Measurements from ENCODE around the gene SLBP. TPM values are rescaled to one million over a fixed set of nuclear protein-coding genes. Genes with fewer than 3 reads are reported as not detected.

SLBP gene
- total RNA-seq, 1 donor = 61.9 TPM

DNA sequence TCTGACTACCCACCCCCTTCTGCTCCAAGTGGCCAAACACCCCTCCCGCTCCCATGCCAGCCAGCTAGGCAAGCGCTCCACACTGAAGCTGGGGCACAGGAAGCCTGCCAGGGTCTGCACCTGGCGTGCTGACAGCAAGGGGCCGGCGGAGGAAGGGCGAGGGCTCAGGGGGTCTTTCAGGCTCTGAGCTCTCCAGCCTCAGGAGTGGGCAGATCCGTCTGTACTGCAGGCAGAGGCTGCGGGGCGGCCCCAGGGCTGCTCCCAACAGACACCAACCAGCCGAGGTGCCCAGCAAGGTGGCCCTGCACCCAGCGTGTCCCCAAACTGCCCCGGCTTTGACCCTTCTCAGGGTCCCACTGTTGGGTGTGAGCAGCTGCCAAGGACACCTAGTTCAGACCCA lies 42.8 kb downstream of the SLBP start:
- no peaks in the 10 kb centered on the region for H3K4me1 ChIP-seq (ENCODE audit: insufficient read depth, low read length)
- H3K4me3 ChIP-seq (ENCODE audit: low read length) = no peak overlapping the region
- no peaks in the 10 kb centered on the region for H3K27me3 ChIP-seq (ENCODE audit: insufficient read depth, low read length)
- H3K9me3 ChIP-seq (ENCODE audit: low read depth, low read length) = no peaks in the 10 kb centered on the region

DNA sequence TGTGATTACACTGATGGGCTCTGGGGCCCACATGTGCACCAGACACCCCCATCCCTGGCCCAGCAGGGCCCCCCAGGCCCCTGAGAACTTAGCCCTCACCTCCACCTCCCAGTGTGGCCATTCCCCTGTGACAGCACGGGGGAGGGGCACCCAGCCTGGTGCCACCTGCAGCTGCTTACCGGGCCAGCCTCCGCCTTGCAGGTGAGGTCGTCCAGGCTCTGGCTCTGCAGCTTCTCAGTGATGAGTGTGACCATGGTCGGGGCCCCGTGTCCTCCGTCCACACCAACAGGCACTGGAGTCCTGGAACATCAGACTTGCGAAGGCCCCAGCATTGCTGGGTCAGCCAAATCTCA lies 43.7 kb downstream of the SLBP start:
- Histone ChIP-seq H3K4me3 (ENCODE audit: low read length) (no peak overlapping the region), H3K4me1 (ENCODE audit: insufficient read depth, low read length) (no peaks in the 10 kb centered on the region), H3K9me3 (ENCODE audit: low read depth, low read length) (no peaks in the 10 kb centered on the region), H3K27me3 (ENCODE audit: insufficient read depth, low read length) (no peaks in the 10 kb centered on the region)

DNA sequence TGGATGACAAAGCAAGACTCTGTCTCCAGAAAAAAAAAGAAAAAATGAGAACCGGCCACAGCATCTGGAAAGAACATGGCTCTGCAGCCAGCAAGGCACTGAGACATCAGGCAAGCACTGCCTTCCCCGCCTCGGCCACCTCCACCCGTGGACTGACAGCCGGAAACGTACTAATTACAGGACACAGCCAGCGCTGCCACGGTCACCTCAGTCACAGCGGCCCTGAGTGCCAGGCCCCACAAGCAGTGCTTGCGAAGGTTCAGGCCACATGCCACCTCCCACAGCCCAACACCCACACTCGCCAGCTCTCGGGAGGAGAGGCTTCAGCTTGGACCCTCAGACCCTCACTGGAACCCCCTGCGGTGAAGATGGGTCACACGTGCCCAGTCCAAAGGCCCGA lies 44.8 kb downstream of the SLBP start:
- H3K9me3 ChIP-seq (ENCODE audit: low read depth, low read length) = no peaks in the 10 kb centered on the region
- no peaks in the 10 kb centered on the region for H3K4me1 ChIP-seq (ENCODE audit: insufficient read depth, low read length)
- H3K27me3 ChIP-seq (ENCODE audit: insufficient read depth, low read length) = no peaks in the 10 kb centered on the region
- no peak overlapping the region for H3K4me3 ChIP-seq (ENCODE audit: low read length)

DNA sequence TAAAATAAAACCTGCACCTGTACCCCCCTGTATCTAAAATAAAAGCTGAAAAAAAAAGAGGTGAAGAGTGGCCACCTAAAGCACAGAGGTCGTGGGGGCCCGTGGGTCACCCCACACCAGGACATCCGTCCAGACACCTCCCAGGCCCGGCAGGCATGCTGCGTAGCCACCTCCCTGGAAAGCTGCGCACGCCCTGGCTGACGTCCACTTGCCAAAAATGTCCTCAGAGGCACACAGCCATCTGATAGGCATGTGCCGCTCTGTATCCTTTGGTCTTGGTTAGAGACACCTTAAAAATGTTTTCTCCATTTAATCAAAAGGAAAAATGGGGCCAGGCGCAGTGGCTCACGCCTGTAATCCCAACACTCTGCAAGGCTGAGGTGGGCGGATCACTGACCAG lies 45.7 kb downstream of the SLBP start:
- no peaks in the 10 kb centered on the region for H3K27me3 ChIP-seq (ENCODE audit: insufficient read depth, low read length)
- no peaks in the 10 kb centered on the region for H3K4me1 ChIP-seq (ENCODE audit: insufficient read depth, low read length)
- no peaks in the 10 kb centered on the region for H3K9me3 ChIP-seq (ENCODE audit: low read depth, low read length)
- H3K4me3 ChIP-seq (ENCODE audit: low read length) = no peak overlapping the region

DNA sequence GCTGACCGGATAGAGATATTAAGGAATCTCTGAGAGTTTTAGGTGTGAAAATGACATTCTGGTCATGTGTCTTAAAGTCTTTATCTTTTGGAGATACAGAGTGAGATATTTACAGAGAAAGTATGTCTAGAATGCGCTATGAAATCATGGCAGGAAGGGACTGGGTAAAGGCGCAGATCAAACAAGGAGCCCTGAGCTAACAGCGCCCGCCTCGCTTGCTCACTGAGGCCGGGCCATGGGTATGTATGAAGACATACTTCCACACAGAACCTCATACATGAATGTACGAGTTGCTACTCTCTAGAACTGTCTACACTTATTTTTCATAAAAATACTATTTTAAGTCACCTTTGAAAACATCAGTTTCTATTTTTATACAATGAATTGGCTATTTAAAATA lies 48.0 kb downstream of the SLBP start:
- Histone ChIP-seq H3K4me3 (ENCODE audit: low read length) (no peak overlapping the region), H3K4me1 (ENCODE audit: insufficient read depth, low read length) (no peaks in the 10 kb centered on the region), H3K27me3 (ENCODE audit: insufficient read depth, low read length) (no peaks in the 10 kb centered on the region), H3K9me3 (ENCODE audit: low read depth, low read length) (no peaks in the 10 kb centered on the region)

DNA sequence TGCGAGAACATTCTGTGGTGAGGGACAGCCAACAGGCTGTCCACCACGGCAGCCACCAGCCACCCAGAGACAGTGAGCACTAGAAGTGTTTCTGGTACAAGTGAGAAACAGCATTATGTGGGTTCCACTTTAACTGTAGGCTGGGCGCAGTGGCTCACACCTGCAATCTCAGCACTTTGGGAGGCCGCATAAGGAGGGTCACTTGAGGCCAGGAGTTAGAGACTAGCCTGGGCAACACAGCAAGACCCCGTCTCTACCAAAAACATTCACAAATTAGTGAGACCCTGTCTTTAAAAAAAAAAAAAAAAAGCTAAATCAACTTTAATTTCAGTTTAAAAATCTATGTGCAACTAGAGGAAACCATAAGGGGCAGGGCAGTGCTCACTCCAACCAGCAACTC lies 48.6 kb downstream of the SLBP start:
- Histone ChIP-seq H3K4me3 (ENCODE audit: low read length) (no peak overlapping the region), H3K9me3 (ENCODE audit: low read depth, low read length) (no peaks in the 10 kb centered on the region), H3K4me1 (ENCODE audit: insufficient read depth, low read length) (no peaks in the 10 kb centered on the region), H3K27me3 (ENCODE audit: insufficient read depth, low read length) (no peaks in the 10 kb centered on the region)

DNA sequence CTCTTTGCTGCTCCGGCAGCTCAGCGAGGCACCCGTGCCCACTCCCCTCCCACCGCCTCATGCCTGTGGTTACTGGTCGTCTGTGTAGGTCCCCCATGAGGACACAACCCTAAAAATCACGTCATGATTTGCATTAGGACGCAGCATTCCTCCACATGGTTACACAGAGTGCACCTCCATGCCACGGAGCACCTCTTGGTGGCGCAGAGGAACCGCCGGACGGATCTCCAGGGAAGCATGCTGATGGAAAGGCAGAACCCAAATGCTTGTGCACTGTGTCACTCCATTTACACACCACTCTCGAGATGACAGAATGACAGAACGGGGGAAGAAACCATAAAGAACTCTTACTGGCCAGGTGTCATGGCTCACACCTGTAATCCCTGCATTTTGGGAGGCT lies 50.4 kb downstream of the SLBP start:
- H3K4me3 ChIP-seq (ENCODE audit: low read length) = no peak overlapping the region
- H3K9me3 ChIP-seq (ENCODE audit: low read depth, low read length) = no peaks in the 10 kb centered on the region
- no peaks in the 10 kb centered on the region for H3K27me3 ChIP-seq (ENCODE audit: insufficient read depth, low read length)
- no peaks in the 10 kb centered on the region for H3K4me1 ChIP-seq (ENCODE audit: insufficient read depth, low read length)

DNA sequence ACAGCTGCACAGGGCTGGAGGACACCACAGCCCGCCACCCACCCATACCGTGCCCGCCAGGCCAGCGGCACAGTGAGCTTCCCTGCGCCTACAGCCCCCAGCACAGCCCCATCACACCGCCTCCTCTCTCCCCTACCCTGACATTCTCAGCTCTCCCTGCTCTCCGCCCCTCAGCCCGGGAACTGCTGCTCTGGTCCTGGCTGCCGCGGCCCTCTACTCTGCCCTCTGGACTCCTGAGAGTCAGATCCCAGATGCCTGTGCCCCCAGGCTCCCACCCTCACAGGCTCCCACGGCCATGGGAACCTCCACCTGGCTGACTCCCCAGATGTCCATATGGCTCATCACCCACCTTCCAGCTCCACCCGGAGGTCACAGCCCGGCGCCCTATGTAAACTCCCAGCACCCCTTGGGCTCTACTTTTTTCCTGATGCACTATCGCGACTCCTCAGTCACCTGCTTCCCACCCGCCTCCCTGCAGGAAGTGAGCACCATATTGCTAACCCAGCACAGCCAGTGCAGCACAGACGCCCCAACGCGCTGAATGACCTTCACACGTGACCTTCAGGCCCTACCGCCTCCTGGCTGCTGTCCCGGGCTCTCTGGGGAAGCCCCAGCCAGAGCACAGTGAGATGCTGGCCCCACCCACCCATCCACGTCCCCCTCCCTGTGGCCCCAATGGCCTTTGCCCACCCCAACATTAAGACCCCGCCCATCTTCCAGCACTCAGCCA lies 51.0 kb downstream of the SLBP start:
- Histone ChIP-seq H3K4me3 (ENCODE audit: low read length) (no peak overlapping the region), H3K4me1 (ENCODE audit: insufficient read depth, low read length) (no peaks in the 10 kb centered on the region), H3K27me3 (ENCODE audit: insufficient read depth, low read length) (no peaks in the 10 kb centered on the region), H3K9me3 (ENCODE audit: low read depth, low read length) (no peaks in the 10 kb centered on the region)

DNA sequence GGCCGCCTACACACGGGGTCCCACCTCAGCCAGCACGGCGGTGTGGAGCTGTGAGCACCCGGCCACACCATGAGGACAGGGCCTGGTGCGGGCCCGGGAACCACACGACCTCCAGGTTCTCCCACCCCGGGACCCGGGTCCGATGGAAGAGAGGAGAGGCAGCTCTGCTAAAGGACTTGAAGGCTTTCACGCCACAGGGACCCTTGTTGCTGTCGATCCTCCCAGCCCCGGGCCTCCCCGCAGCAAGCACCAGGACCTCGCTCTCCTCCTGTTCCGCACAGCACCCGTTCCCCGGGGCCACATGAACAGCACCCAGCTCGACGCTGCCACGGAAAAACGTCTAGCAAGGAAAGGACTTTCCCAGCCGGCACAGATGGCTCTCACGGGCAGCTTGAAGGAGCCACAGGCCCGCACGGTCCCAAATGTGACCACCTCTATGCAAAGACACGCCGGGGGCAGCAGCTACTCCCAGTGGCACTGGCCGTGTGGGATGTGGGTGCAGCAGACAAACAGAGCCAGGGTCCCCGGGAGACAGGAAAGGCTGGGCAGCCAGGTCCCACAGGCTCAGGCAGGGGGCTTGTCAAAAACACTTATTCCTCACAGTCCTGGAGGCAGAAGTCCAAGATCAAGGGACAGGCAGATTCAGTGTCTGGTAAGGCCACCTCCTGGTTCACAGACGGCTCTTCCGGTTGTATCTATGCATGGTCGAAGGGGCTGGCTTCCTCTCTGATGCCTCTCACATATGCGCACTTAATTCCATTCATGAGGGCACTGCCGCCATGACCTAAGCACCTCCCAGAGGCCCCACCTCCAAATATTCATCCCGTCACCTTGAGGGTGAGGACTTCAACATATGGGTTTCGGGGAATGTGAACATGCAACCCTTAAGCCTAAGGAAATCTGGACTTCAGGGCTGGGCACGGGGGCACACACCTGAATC lies 52.7 kb downstream of the SLBP start:
- no peaks in the 10 kb centered on the region for H3K4me1 ChIP-seq (ENCODE audit: insufficient read depth, low read length)
- no peaks in the 10 kb centered on the region for H3K9me3 ChIP-seq (ENCODE audit: low read depth, low read length)
- no peak overlapping the region for H3K4me3 ChIP-seq (ENCODE audit: low read length)
- no peaks in the 10 kb centered on the region for H3K27me3 ChIP-seq (ENCODE audit: insufficient read depth, low read length)

DNA sequence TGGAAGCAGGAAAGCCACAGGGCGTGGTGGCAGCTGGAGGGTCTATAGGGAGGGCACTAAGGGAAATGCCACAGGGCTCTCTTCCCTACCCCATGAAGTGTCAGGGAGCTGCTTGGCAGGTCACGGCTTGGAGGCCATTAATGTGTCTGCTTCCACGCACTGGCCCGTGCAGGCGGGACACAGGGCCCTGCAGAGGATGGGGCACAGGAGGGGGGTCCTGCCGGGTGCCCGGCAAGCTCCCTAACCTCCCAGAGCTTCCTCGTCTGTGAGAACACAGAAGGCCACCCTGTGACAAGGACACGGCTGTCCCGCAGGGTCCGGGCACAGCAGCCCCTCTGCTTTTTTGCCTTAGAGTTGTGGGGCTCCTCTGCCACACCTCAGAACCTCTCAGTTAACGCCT lies 53.5 kb downstream of the SLBP start:
- no peaks in the 10 kb centered on the region for H3K27me3 ChIP-seq (ENCODE audit: insufficient read depth, low read length)
- no peaks in the 10 kb centered on the region for H3K4me1 ChIP-seq (ENCODE audit: insufficient read depth, low read length)
- H3K9me3 ChIP-seq (ENCODE audit: low read depth, low read length) = no peaks in the 10 kb centered on the region
- no peak overlapping the region for H3K4me3 ChIP-seq (ENCODE audit: low read length)

DNA sequence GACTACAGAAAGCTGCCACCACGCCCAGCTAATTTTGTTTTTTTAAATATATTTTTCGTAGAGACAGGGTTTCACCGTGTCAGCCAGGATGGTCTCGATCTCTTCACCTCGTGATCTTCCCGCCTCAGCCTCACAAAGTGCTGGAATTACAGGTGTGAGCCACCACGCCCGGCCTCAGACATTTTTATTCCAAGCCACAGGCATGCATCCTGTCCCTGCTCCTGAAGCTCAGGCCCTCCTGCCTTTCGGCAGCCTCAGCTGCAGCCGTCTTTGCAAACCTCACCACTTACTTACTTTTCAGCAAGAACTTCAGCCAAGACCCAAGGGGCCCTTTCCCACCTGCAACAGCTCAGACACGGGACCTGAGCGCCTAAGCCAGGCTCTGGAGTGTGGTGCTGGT lies 54.0 kb downstream of the SLBP start:
- no peaks in the 10 kb centered on the region for H3K4me1 ChIP-seq (ENCODE audit: insufficient read depth, low read length)
- no peaks in the 10 kb centered on the region for H3K9me3 ChIP-seq (ENCODE audit: low read depth, low read length)
- H3K4me3 ChIP-seq (ENCODE audit: low read length) = no peak overlapping the region
- H3K27me3 ChIP-seq (ENCODE audit: insufficient read depth, low read length) = no peaks in the 10 kb centered on the region

DNA sequence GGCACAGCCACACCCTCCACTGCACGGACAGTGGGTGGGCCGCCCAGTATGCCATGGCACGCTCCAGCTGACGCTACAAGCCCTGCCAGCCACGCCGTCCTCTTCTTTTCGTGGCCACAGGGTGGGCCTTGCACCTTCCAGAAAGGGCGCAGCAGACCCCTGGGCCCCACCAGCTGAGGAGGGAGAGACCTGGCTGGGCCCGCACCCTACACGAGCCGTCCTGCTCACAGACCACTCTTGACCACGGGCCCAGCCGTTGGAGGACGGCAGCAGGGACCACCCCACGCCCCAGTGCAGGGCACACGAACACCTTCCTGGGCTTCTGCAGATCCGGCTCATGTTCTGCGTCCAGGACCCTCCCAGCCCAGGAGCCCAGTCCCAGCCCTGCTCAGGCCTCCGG lies 55.1 kb downstream of the SLBP start:
- Histone ChIP-seq H3K4me3 (ENCODE audit: low read length) (no peak overlapping the region), H3K9me3 (ENCODE audit: low read depth, low read length) (no peaks in the 10 kb centered on the region), H3K4me1 (ENCODE audit: insufficient read depth, low read length) (no peaks in the 10 kb centered on the region), H3K27me3 (ENCODE audit: insufficient read depth, low read length) (no peaks in the 10 kb centered on the region)

DNA sequence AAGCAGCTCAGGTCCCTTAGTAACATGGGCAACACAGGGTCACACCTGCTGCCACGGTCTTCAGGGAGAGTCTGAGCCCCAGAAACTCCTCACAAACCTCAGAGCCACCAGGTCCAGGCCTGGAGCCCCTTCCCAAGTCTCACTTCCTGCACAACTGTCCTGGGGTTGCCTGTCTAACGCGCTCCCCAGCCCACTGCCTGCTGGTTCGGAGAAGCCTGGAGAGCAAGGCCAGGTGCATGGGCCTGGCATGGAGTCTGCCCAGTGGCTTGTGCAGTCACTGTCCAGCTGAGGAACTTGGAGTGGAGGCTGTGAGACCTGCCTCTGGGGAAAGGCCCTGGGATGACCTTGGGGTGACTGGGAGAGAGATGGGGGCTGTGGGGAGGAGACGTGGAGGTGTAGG lies 56.0 kb downstream of the SLBP start:
- Histone ChIP-seq H3K27me3 (ENCODE audit: insufficient read depth, low read length) (no peaks in the 10 kb centered on the region), H3K4me3 (ENCODE audit: low read length) (no peak overlapping the region), H3K9me3 (ENCODE audit: low read depth, low read length) (no peaks in the 10 kb centered on the region), H3K4me1 (ENCODE audit: insufficient read depth, low read length) (no peaks in the 10 kb centered on the region)

DNA sequence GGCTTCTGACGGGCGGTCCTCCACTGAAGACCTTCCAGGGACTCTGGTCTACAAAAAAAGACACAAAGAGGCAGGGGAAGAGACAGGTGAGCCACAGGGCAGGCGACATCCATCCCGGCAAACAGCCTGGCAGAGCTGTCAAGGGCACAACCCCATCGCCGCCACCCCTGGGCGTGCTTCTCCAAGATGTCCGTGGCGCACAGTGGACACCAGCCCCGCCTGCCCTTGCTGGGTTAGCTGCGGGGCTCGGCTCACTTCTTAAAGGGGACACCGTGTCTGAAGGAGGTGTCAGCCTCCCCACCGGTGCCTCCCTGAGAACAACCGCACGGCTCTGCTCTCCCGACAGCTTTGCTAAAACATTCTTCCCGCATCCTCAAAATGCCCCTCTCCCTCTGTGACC lies 56.4 kb downstream of the SLBP start:
- Histone ChIP-seq H3K9me3 (ENCODE audit: low read depth, low read length) (no peaks in the 10 kb centered on the region), H3K27me3 (ENCODE audit: insufficient read depth, low read length) (no peaks in the 10 kb centered on the region), H3K4me3 (ENCODE audit: low read length) (no peak overlapping the region), H3K4me1 (ENCODE audit: insufficient read depth, low read length) (no peaks in the 10 kb centered on the region)

DNA sequence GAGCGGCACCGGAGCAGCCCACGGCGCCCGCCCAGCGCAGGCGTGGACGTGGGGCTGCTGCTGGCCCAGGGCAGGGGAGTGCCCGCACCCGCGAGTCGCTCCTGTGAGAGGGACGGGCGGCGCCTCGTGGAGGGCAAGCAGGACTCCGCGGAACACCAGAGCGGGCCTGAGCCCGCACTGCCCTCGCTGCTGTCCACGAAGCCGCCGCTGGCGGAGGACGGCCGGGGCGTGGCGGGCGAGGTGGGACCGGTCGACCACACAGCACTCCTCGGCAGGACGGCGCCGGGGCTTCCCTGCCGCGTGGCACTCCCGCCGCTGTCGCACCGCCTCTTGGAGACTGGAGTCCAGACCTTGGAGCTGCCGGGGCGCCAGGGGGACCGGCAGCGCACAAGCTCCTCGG lies 57.0 kb downstream of the SLBP start:
- Histone ChIP-seq H3K27me3 (ENCODE audit: insufficient read depth, low read length) (no peaks in the 10 kb centered on the region), H3K4me3 (ENCODE audit: low read length) (no peak overlapping the region), H3K4me1 (ENCODE audit: insufficient read depth, low read length) (no peaks in the 10 kb centered on the region), H3K9me3 (ENCODE audit: low read depth, low read length) (no peaks in the 10 kb centered on the region)
